GM10266 (cell line): ENCODE measurements around the gene ZNF772.

Experiments used
- DNase-seq: peaks from one replicate; pipeline ENCODE4 v3.0.0; 2012; ENCODE audit errors: extremely low spot score
- CTCF ChIP-seq: IDR thresholded peaks from 2 replicates; pipeline ENCODE4 v1.5.1; 2012; ENCODE audit warnings: mild to moderate bottlenecking, low read depth; ENCODE audit not compliant: control insufficient read depth, insufficient read depth; ENCODE audit errors: missing control alignments

Gene ZNF772

GRCh38 chr19:57473646-57474045, 3.7 kb downstream of the ZNF772 start:
- no peak for DNase-seq
- no peak for TF ChIP-seq CTCF

- DNase-seq = no peak
- TF ChIP-seq CTCF = no peak
Measured at GRCh38 chr19:57466489-57466888, 10.9 kb downstream of the ZNF772 start.

- peak; percentile 50 for TF ChIP-seq CTCF
- DNase-seq = no peak
Measured at GRCh38 chr19:57465680-57466381, 11.5 kb downstream of the ZNF772 start.

GRCh38 chr19:57452307-57452706, 25.1 kb downstream of the ZNF772 start:
- no peak for TF ChIP-seq CTCF
- DNase-seq = no peak

- no peak for DNase-seq
Measured at GRCh38 chr19:57443121-57443696, 34.2 kb downstream of the ZNF772 start.

GRCh38 chr19:57441979-57442752, 35.2 kb downstream of the ZNF772 start:
- no peak for DNase-seq
- no peak for TF ChIP-seq CTCF

More at GRCh38 chr19:57443121-57443696, 34.2 kb downstream of the ZNF772 start:
- no peak for TF ChIP-seq CTCF
